Measurements from ENCODE around the gene GAB2.

GAB2 gene

GRCh38 chr11:78319453-78319955 is 98.1 kb downstream of the GAB2 start:
- no peaks in the 10 kb centered on the region for H4K20me1 ChIP-seq (ENCODE audit: insufficient read depth, low read length)
- no peaks in the 10 kb centered on the region for H3K36me3 ChIP-seq (ENCODE audit: insufficient read depth, low read length)
- no peak overlapping the region for H3K9ac ChIP-seq (ENCODE audit: low read length)
- H3K27me3 ChIP-seq (ENCODE audit: insufficient read depth, low read length) = no peaks in the 10 kb centered on the region
- H3K9me3 ChIP-seq (ENCODE audit: low read length) = no peaks in the 10 kb centered on the region
- H3K4me1 ChIP-seq (ENCODE audit: insufficient read depth, low read length, severe bottlenecking) = no peaks in the 10 kb centered on the region
- TF ChIP-seq, protein P1, sequence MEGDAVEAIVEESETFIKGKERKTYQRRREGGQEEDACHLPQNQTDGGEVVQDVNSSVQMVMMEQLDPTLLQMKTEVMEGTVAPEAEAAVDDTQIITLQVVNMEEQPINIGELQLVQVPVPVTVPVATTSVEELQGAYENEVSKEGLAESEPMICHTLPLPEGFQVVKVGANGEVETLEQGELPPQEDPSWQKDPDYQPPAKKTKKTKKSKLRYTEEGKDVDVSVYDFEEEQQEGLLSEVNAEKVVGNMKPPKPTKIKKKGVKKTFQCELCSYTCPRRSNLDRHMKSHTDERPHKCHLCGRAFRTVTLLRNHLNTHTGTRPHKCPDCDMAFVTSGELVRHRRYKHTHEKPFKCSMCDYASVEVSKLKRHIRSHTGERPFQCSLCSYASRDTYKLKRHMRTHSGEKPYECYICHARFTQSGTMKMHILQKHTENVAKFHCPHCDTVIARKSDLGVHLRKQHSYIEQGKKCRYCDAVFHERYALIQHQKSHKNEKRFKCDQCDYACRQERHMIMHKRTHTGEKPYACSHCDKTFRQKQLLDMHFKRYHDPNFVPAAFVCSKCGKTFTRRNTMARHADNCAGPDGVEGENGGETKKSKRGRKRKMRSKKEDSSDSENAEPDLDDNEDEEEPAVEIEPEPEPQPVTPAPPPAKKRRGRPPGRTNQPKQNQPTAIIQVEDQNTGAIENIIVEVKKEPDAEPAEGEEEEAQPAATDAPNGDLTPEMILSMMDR (IDR thresholded peaks at IDR 0.05; ENCODE audit: low read length) = no peak
- H3K9me2 ChIP-seq (ENCODE audit: low read depth, low read length) = no peaks in the 10 kb centered on the region
- H3K79me2 ChIP-seq (ENCODE audit: insufficient read depth, low read length) = no peaks in the 10 kb centered on the region
- H3K4me2 ChIP-seq (ENCODE audit: low read length) = no peak overlapping the region
- no peak overlapping the region for H3K4me3 ChIP-seq (ENCODE audit: low read depth, low read length, poor library complexity, severe bottlenecking)
- no peak overlapping the region for H2AFZ ChIP-seq (ENCODE audit: low read length)
- H3K27ac ChIP-seq (ENCODE audit: low read depth, low read length, poor library complexity, severe bottlenecking) = no peak overlapping the region
- no peaks in the 10 kb centered on the region for H3F3A ChIP-seq (ENCODE audit: insufficient read depth, low read length)

DNA sequence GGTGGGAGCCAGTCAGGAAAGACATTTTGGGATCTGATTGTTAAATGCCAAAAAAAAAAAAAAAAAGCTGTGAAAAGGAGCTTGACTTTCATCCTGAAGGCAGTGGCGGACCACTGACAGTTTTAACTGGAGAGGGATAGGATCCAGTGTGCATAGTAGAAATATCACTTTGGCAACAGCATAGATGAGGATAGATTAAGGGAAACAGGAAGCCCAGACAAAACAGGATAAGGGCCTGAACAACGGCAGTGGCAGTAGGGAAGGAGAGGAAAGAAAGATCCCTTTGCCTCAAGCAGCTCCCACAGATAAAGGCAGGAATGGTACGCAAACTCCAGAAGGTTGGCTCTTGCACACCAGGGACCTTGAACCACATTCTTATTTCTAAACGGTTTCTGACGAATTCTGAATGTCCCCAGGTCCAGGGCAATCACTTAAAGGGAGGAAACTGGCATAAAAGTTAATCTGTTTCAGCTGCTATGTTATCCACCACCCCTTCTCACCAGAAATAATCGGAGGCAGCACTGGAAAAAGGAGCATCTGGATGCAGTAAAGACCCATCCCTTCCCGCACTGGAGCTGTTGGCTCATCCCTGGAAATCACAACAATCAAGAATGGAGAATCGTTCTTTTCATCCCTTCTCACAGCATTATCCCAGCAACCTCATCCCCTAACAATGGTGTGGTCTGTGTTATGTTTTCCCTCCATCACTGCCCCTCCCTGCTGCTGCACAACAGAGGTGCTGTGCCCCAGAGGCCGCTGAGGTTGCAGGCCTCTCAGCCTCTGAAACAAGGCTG is 99.1 kb downstream of the GAB2 start:
- Histone ChIP-seq H3K27ac (ENCODE audit: low read depth, low read length, poor library complexity, severe bottlenecking) (no peak overlapping the region), H3K9ac (ENCODE audit: low read length) (no peak overlapping the region), H3K27me3 (ENCODE audit: insufficient read depth, low read length) (no peaks in the 10 kb centered on the region), H4K20me1 (ENCODE audit: insufficient read depth, low read length) (no peaks in the 10 kb centered on the region), H3F3A (ENCODE audit: insufficient read depth, low read length) (no peaks in the 10 kb centered on the region), H3K9me3 (ENCODE audit: low read length) (no peaks in the 10 kb centered on the region), H3K9me2 (ENCODE audit: low read depth, low read length) (no peaks in the 10 kb centered on the region), H3K4me2 (ENCODE audit: low read length) (no peak overlapping the region), H3K36me3 (ENCODE audit: insufficient read depth, low read length) (no peaks in the 10 kb centered on the region), H3K79me2 (ENCODE audit: insufficient read depth, low read length) (no peaks in the 10 kb centered on the region), H3K4me3 (ENCODE audit: low read depth, low read length, poor library complexity, severe bottlenecking) (no peak overlapping the region), H2AFZ (ENCODE audit: low read length) (no peak overlapping the region), H3K4me1 (ENCODE audit: insufficient read depth, low read length, severe bottlenecking) (no peaks in the 10 kb centered on the region)
- TF ChIP-seq EZH2 (IDR thresholded peaks at IDR 0.05; ENCODE audit: borderline replicate concordance, low read length) = no peak
- TF ChIP-seq, protein P1 (IDR thresholded peaks at IDR 0.05; ENCODE audit: low read length) = no peak

DNA sequence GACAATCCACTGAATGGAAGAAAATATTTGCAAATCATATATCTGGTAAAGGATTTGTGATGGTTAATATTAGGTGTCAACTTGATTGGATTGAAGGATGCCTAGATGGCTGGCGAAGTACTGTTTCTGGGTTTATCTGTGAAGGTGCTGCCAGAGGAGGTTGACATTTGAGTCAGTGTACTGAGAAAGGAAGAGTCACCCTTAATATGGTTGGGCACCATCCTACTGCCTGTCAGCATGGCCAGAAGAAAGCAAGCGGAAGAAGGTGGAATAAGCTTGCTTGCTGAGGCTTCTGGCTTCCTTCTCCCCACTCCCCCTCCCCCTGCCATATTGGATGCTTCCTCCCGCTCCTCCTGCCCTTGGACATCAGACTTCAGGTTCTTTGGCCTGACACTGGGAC is 101.9 kb downstream of the GAB2 start:
- Histone ChIP-seq H3K4me1 (ENCODE audit: insufficient read depth, low read length, severe bottlenecking) (no peaks in the 10 kb centered on the region), H3K9ac (ENCODE audit: low read length) (no peak overlapping the region), H3K36me3 (ENCODE audit: insufficient read depth, low read length) (no peaks in the 10 kb centered on the region), H3K4me3 (ENCODE audit: low read depth, low read length, poor library complexity, severe bottlenecking) (no peak overlapping the region), H2AFZ (ENCODE audit: low read length) (no peak overlapping the region), H3K4me2 (ENCODE audit: low read length) (no peak overlapping the region), H3K27me3 (ENCODE audit: insufficient read depth, low read length) (no peaks in the 10 kb centered on the region), H3K27ac (ENCODE audit: low read depth, low read length, poor library complexity, severe bottlenecking) (no peak overlapping the region), H3F3A (ENCODE audit: insufficient read depth, low read length) (no peaks in the 10 kb centered on the region), H3K9me3 (ENCODE audit: low read length) (no peaks in the 10 kb centered on the region), H3K9me2 (ENCODE audit: low read depth, low read length) (no peaks in the 10 kb centered on the region), H3K79me2 (ENCODE audit: insufficient read depth, low read length) (no peaks in the 10 kb centered on the region), H4K20me1 (ENCODE audit: insufficient read depth, low read length) (no peaks in the 10 kb centered on the region)
- TF ChIP-seq, protein P1 (IDR thresholded peaks at IDR 0.05; ENCODE audit: low read length) = no peak
- no peak for TF ChIP-seq EZH2 (IDR thresholded peaks at IDR 0.05; ENCODE audit: borderline replicate concordance, low read length)
